CD4-positive, alpha-beta T cell treated with Interleukin-15 for 1 hour (primary cell): ENCODE measurements around the gene SFXN3.
"Not testable (repeated sequence)": the region's sequence is repeated elsewhere in the genome, so short reads cannot be mapped to it uniquely, and the experiment has no call there.

ENCODE experiments used
- DNase-seq: peaks from one replicate; pipeline ENCODE4 v3.0.0-alpha.2; 2020

SFXN3 gene

DNA sequence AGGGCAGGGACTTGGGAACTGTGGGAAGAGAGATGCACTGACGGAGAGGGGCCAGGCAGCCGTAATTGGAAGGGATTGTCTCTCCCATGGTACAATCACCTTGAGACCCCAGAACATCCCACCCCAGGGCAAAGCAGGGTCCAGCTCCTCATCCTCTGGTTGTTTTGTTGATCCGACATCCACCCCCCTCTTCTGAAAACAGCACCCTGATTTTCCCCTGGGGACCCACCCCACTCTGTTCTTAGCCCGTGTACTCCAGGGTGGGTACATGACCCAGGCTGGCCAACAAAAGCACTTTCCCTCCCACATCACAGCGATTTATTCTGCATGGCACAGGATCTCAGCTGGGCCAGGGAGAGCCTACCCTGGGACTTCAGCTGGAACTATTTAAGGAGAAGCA lies 14.2 kb upstream of the SFXN3 start:
- DNase-seq: no peak

- peak; percentile 30 for DNase-seq
Measured at GRCh38 chr10:101018118-101018599, 12.9 kb upstream of the SFXN3 start.

GRCh38 chr10:101018600-101019439 lies 12.2 kb upstream of the SFXN3 start:
- peak; percentile 66 for DNase-seq

DNA sequence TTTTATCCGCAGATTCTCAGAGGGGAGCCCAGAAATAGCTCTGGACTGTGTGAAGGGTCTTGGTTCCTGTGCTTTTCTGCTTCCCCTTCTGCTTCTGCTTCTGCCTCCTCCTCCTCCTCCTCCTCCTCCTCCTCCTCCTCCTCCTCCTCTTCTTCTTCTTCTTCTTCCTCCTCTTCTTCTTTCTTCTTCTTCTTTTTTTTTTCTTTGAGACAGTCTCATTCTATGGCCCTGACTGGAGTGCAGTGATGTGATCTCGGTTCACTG lies 11.7 kb upstream of the SFXN3 start:
- no peak for DNase-seq

GRCh38 chr10:101020427-101021075 lies 10.5 kb upstream of the SFXN3 start:
- no peak for DNase-seq

DNA sequence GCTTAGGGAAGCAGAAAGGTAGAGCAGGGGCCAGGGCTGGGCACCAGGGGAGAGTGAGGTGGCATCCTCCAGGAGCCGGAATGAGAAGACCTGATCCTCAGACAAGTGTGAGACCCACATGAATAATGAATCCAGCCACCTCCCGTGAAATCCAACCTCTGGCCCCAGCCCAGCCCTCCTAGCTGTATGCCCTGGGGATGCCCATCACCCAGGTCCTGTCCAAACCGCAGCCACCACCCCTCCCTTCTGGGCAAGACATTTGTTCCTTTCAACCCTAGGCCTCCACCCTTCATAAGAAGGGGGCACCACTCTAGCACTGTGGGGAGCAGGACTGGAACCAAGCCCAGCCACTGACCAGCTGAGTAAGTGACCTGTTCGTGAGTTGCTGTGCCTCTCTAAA lies 9.8 kb upstream of the SFXN3 start:
- no peak for DNase-seq

DNA sequence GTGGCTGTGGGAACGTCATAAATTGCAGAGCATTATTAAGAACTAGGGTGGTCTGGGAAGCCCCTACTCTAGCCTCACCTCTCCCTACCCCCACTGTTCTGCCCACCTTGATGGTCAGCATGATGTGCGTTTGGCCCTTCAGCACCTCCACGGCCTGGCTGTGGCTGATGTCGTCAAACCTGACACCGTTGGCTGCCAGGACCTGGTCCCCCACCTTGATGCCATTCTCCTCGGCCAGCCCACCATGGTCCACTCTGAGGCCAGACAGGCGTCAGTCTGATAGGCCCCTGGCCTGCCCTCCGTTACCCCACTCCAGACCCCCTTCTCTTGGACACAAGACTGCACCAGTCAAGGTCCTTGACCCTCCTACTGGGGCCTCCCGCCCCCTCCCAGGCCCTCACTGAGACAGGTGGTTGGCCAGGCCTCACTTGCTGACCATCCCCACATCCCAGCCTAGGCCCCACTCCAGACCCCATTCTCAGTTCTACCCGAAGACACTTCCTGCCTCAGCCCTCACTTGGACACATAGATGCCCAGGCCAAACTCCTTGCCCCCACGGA lies 9.3 kb upstream of the SFXN3 start:
- DNase-seq: no peak

- no peak for DNase-seq
Measured at GRCh38 chr10:101022967-101023705, 7.9 kb upstream of the SFXN3 start.

GRCh38 chr10:101027106-101027720 lies 3.8 kb upstream of the SFXN3 start:
- no peak for DNase-seq

GRCh38 chr10:101028446-101029337 lies 2.3 kb upstream of the SFXN3 start:
- DNase-seq: no peak

DNA sequence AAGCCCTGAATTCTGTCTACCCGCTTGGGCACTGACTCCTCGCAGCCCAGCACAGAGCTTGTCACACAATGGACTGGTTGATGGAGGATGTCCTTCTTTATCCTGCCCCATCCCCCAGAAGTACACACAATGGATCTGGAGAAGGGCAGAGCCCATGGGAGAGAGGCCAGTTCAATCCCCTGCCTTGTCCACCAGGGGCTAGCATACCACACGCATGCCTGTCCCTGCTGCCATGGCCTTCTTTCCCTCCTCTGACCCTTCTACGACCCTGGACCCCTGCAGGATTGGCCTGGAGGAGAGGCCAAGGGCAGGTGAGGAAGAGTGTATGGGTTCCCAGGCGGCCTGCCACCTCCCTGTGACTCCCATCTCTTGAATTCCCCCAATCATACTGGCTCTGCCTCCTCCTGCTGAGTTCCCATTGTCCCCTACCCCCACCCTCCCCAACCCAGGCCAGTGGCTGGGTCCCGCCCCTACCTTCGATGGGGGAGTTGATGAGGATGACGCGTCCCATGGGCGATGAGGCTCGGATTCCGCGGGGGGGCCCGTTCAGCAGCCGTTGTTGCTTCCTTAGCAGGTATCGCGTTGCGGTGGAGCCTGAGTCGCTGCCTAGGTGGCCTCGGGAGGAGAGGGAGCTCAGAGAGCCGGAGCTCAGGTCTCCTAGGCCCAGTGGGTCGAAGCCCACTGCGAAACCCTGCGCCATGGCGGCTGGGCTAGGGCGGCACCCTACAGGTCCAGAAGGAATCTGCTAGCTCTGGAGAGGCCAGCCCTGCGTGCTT lies 1.3 kb upstream of the SFXN3 start:
- DNase-seq: no peak

- DNase-seq: no peak
Measured at GRCh38 chr10:101030496-101031127, 422 bp upstream of the SFXN3 start.

DNA sequence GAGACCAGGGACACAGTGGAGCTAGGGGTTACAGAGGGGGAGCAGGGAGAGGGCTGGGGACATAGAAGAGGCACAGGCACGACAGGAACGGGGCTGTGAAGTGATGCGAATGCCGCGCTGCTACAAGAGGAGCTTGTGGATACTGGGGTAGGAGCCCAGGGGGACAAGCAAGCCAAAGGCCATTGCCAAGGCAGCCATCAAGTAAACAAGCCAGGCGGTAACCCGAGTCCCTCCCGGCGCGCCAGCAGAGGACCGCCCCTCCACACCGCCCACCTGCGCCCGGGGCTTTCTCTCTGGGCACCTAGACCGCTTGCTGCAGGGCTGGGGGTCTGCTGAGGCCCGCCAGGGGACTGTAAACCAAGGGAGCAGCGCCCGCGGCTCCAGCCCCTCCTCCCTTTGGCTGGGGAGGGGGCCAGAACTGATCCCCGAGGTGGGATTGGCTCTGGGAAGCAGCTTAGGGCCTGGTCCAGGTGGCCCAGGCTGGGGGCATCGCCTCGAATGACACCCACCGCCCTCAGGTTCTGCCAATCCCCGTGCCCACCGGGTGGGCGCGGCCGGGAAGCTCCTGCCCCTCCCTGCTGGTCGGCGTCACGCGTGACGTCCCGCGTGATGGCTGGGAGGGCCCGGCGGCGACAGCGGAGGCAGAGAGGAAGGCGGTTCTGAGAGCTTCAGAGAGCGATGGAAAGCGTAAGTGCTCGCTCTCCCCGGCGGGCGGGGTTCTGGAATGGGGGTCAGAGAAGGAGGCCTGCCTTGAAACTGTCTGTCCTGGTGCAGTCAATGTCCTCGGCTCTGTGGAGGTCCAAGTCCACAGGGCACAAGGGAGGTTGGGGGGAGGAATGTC lies 982 bp downstream of the SFXN3 start:
- DNase-seq: peak; percentile 85

DNA sequence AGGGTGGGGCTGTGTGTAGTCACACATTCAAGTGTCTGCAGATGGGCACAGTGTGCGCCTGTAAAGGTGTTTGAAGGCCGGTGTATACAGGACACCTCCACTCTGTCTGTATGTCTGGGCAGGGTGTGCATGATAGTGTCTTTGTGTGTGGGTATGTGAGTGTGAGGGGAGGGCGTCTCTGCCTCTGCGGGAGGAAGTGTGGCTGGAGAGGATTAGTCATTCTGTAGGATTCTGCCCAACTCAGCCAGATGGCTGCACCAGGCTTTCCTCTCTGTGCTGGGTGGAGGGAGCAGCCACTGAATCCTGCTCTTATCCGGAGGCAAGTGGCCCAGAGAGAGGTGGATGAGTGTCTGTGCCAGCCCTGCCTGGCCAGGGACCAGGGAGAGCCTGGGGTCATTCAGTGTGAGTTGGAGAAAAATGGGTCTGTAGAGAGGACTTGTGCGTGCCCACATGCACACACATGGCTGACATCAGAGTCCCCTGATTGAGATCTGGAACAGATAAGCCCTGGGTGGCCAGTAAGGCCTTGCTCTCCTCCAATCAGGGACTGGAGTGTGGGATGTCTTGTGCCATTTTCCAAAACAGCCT lies 1.7 kb downstream of the SFXN3 start:
- peak; percentile 60 for DNase-seq

DNA sequence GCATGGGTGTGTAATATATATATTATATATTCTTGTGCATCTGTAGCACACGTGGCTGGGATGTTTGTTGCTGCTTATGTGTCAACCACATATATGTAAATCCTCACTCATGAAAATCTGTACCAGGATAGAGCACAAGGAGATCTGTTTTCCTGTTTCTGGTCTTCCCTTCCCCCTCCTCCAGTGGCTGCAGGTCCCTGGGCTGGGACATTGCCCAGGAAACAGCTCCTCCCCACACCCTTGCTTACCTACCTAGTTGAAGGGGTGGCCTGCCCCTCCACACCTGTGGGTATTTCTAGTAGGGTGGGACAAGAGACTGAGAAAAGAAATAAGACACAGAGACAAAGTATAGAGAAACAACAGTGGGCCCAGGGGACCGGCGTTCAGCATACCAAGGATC lies 2.2 kb downstream of the SFXN3 start:
- DNase-seq: no peak

- DNase-seq: not testable (repeated sequence)
Measured at GRCh38 chr10:101034404-101034803, 3.4 kb downstream of the SFXN3 start.

- DNase-seq: no peak
Measured at GRCh38 chr10:101035314-101035713, 4.3 kb downstream of the SFXN3 start.

DNA sequence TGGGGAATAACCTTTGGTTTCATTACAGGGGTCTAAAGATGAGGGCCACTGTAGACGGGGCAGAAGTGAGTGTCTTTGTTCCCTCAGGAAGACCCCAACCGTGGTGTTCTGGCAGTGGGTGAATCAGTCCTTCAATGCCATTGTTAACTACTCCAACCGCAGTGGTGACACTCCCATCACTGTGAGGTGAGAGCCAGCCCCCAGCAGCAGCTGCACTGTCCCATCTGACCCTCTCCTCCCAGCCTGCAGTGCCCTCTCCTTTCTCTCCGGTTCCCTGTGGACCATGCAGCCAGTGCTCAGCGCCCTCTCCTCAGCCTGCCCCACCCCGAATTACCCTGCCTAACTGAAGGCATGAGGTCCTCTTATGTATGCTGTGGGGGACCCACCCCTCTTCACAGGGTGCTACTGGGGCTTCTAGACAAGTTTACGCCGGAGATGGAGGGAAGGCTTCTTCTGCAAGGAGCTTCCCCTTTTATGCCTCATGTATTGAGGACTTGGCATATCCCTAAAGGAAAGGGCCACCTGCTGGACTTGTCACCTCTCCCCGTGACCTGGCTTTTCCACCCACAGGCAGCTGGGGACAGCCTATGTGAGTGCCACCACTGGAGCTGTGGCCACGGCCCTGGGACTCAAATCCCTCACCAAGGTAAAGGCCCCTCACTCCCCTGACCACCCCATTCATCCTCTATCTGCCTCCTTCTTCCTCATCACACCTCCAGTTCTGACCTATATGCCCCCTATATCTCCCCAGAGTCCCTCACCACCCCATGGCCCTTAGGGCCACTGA lies 5.1 kb downstream of the SFXN3 start:
- no peak for DNase-seq

GRCh38 chr10:101036726-101037125 lies 5.7 kb downstream of the SFXN3 start:
- no peak for DNase-seq
